SIG-M5 (cell line): ENCODE measurements around the gene MAL.
"Not testable (repeated sequence)": the region's sequence is repeated elsewhere in the genome, so short reads cannot be mapped to it uniquely, and the experiment has no call there.

ENCODE experiments used
- DNase-seq: peaks from one replicate; lab custom pipeline; 2025; lab: John Stamatoyannopoulos, UW

The MAL gene

GRCh38 chr2:95098273-95098672, 72.8 kb downstream of the MAL start:
- DNase-seq: not testable (repeated sequence)

- DNase-seq: no peak
These were observed 74.4 kb downstream of the MAL start for GRCh38 chr2:95099910-95100309.
